Panc1 (cell line): ENCODE measurements around the gene DRD4. TPM values are rescaled to one million over a fixed set of nuclear protein-coding genes. Genes with fewer than 3 reads are reported as not detected.

ENCODE experiments used
- ATAC-seq: fragments of 200-7000 bp; cut with Tn5 transposase; 2 replicates; pipeline ENCODE4 v1.9.1; 2020; ENCODE audit warnings: mild to moderate bottlenecking, moderate library complexity
- BruUV-seq: library from RNA; stranded (reverse); fragments of 400-500 nt; replicated peaks from 2 replicates; lab custom pipeline; 2021; lab: Mats Ljungman, UMichigan
- CTCF ChIA-PET: fragments of 300-600 bp; sonication (Branson Sonifier 250); formaldehyde crosslinking; loops from one replicate; lab custom pipeline; 2022; ENCODE audit warnings: antibody characterized with exemption; lab: Charles Lee
- POLR2A ChIA-PET: fragments of 300-600 bp; sonication (Branson Sonifier 250); formaldehyde crosslinking; loops from one replicate; lab custom pipeline; 2022; ENCODE audit warnings: antibody characterized with exemption; lab: Charles Lee
- DNase-seq: peaks from one replicate; pipeline ENCODE4 v3.0.0-alpha.2; 2010; ENCODE audit warnings: low read depth, low spot score
- H3K27ac ChIP-seq: 2 replicates; pipeline ENCODE4 v1.5.1; 2011; ENCODE audit warnings: mild to moderate bottlenecking, low read length, inconsistent platforms
- H3K27me3 ChIP-seq: fragments of 200-500 bp; sonication (Bioruptor generic); 2 replicates; pipeline ENCODE4 v1.6.0; 2014; ENCODE audit warnings: low read length, inconsistent platforms; ENCODE audit not compliant: control insufficient read depth, insufficient read depth
- H3K36me3 ChIP-seq: fragments of 200-500 bp; sonication (Bioruptor generic); 2 replicates; pipeline ENCODE4 v1.5.1; 2014; ENCODE audit warnings: inconsistent platforms, mild to moderate bottlenecking, low read length, moderate library complexity; ENCODE audit not compliant: control insufficient read depth, insufficient read depth
- H3K4me1 ChIP-seq: 2 replicates; pipeline ENCODE4 v1.5.1; 2011; ENCODE audit warnings: inconsistent platforms, mild to moderate bottlenecking, low read length, moderate library complexity; ENCODE audit not compliant: control insufficient read depth, insufficient read depth
- H3K4me3 ChIP-seq, 2 experiments: 2 replicates each; pipeline ENCODE4 v1.5.1; 2011 to 2012; ENCODE audit warnings: low read depth in 2 of 2, low read length in 2 of 2, mild to moderate bottlenecking in 2 of 2, inconsistent platforms in 1 of 2, moderate library complexity in 1 of 2
- H3K9me3 ChIP-seq: fragments of 200-500 bp; sonication (Bioruptor generic); 2 replicates; pipeline ENCODE4 v1.5.1; 2014; ENCODE audit warnings: low read depth, mild to moderate bottlenecking, inconsistent platforms, low read length, moderate library complexity; ENCODE audit not compliant: control insufficient read depth, insufficient read depth
- CTCF ChIP-seq: fragments of 450-650 bp; IDR thresholded peaks from 2 replicates; pipeline ENCODE4 v1.5.1; 2017; ENCODE audit warnings: mild to moderate bottlenecking
- POLR2AphosphoS5 ChIP-seq: IDR thresholded peaks from 2 replicates; pipeline ENCODE4 v1.6.1; 2012; ENCODE audit warnings: mild to moderate bottlenecking, low read depth, low read length, moderate library complexity
- REST ChIP-seq, 2 experiments: IDR thresholded peaks; 2 replicates each; pipeline ENCODE4 v1.6.1; 2011 to 2012; ENCODE audit warnings: low read depth in 2 of 2, control low read depth in 1 of 2, low read length in 1 of 2, mild to moderate bottlenecking in 1 of 2, moderate library complexity in 1 of 2; ENCODE audit not compliant: insufficient read depth in 1 of 2
- SIN3A ChIP-seq: IDR thresholded peaks from 2 replicates; pipeline ENCODE4 v1.6.1; 2012; ENCODE audit warnings: low read depth, mild to moderate bottlenecking, low read length, moderate library complexity, borderline replicate concordance; ENCODE audit not compliant: insufficient read depth
- TCF7L2 ChIP-seq: IDR thresholded peaks from 2 replicates; pipeline ENCODE4 v1.6.1; 2011; ENCODE audit warnings: mild to moderate bottlenecking, low read depth, low read length, inconsistent platforms
- in situ Hi-C: cut with HindIII; loops from 2 replicates; pipeline ENCODE4 v1.10.0; 2016; ENCODE audit warnings: low sequenced_read_pairs, low pct_unique_long_range_greater_than_20kb
- intact Hi-C: fragments of 100-400 bp; cut with micrococcal nuclease; formaldehyde crosslinking; loops from one replicate; pipeline ENCODE4 v1.10.0; 2022; ENCODE audit not compliant: unreplicated experiment
- total RNA-seq: library from RNA; stranded (reverse); gene quantifications from one replicate; pipeline ENCODE4 v1.2.1, GENCODE V29; 2021; ENCODE audit not compliant: unreplicated experiment

The DRD4 gene
- total RNA-seq, 1 experiment from 2014 or later, result 0.95 TPM

DNA sequence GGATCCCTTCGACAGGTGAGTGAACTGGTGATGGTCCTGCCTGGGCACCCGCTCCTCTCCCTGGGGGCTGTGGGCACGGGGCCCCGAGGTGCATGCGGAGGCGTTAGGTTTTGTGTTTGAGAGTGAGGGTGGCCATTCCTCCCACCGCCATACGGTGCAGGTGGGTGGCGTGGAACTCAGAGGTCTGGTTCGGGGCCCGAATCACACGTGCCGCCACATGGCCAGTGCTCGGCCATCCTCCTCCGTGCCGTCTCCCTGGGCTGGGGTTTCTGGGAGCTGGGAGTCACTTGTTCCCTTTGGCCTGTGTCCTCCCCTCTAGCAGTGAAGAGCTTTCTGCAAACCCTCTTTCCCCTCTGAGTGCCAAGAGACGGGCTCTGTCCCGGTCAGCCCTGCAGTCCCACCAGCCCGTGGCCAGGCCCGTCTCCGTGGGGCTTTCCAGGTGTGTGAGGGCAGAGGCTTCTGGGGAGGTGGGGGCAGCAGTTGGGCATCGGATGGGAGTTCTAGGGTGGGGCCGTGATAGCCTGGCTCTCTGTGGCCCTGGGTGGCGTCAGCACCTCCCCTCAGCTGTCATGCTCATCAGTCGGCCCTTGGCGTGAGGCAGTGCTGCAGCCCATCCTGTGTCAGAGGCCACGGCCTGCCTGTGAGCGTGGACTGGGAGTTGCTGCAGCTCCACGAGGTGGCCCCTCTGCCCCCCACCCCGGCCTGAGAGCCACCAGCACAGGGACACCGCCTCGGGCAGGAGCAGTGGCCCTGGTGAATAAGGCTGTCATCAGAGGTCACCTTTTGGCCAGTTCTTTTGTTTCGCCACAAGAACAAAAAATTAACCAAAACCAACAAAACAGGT is 31.6 kb upstream of the DRD4 start:
- peaks cover 24% of the 10 kb centered on the region for H3K36me3 ChIP-seq
- BruUV-seq, result no TSS peak

GRCh38 chr11:606245-606644 is 30.8 kb upstream of the DRD4 start:
- Histone ChIP-seq H3K27ac (no peak overlapping the region), H3K4me1 (no peaks in the 10 kb centered on the region), H3K9me3 (no peaks in the 10 kb centered on the region), H3K27me3 (no peaks in the 10 kb centered on the region), H3K36me3 (peaks cover 29% of the 10 kb centered on the region), H3K4me3 (no peak overlapping the region)
- in situ Hi-C loops (no loop called here), intact Hi-C loops (no loop called here)
- ChIA-PET CTCF (no interaction called here), POLR2A (no interaction called here)
- no TSS peak for BruUV-seq
- TF ChIP-seq REST (IDR thresholded peaks at IDR 0.05; ENCODE audit: insufficient read depth in 1 of 2, low read depth in 2 of 2, low read length in 1 of 2) (0 out of 4 replicates have a peak, but pooled peaks of 1 of the 2 experiments have one; percentile 21), POLR2AphosphoS5 (no peak), SIN3A (no peak)
- no peak for DNase-seq
- ATAC-seq, result peak; percentile 55

More for the DNA sequence above, 31.6 kb upstream of the DRD4 start:
- Histone ChIP-seq H3K9me3 (no peaks in the 10 kb centered on the region), H3K4me1 (no peaks in the 10 kb centered on the region), H3K4me3 (no peak overlapping the region), H3K27ac (no peak overlapping the region), H3K27me3 (no peaks in the 10 kb centered on the region)
- ATAC-seq, result no peak
- intact Hi-C loops, result no loop called here
- in situ Hi-C loops, result no loop called here
- ChIA-PET CTCF (no interaction called here), POLR2A (no interaction called here)
- DNase-seq, result no peak
- TF ChIP-seq CTCF (no peak), REST (IDR thresholded peaks at IDR 0.05; ENCODE audit: insufficient read depth in 1 of 2, low read depth in 2 of 2, low read length in 1 of 2) (no peak), POLR2AphosphoS5 (no peak), SIN3A (no peak), TCF7L2 (no peak)
